Measurements from ENCODE around the gene RCN1. TPM values are rescaled to one million over a fixed set of nuclear protein-coding genes. Genes with fewer than 3 reads are reported as not detected.

Gene RCN1
- total RNA-seq, 1 experiment from 2014 or later = 99.8 TPM

GRCh38 chr11:32137263-32137662 is 46.4 kb downstream of the RCN1 start:
- CTCF ChIA-PET = no interaction called here
- TF ChIP-seq CEBPB (IDR thresholded peaks at IDR 0.05; ENCODE audit: low read depth) (peak; percentile 78), SP1 (IDR thresholded peaks at IDR 0.05; ENCODE audit: low read depth) (0 out of 2 replicates have a peak, but pooled peaks have one; percentile 35), ELF1 (IDR thresholded peaks at IDR 0.05; ENCODE audit: borderline replicate concordance, low read depth) (no peak), SIN3A (IDR thresholded peaks at IDR 0.05; ENCODE audit: low read depth) (no peak), FOSL1 (IDR thresholded peaks at IDR 0.05; ENCODE audit: low read depth) (peak; percentile 66), JUND (IDR thresholded peaks at IDR 0.05) (peak; percentile 63; the same call in 1 of the 2 replicates), ATF3 (IDR thresholded peaks at IDR 0.05) (0 out of 2 replicates have a peak, but pooled peaks have one; percentile 66)
- TF ChIP-seq, protein P1, sequence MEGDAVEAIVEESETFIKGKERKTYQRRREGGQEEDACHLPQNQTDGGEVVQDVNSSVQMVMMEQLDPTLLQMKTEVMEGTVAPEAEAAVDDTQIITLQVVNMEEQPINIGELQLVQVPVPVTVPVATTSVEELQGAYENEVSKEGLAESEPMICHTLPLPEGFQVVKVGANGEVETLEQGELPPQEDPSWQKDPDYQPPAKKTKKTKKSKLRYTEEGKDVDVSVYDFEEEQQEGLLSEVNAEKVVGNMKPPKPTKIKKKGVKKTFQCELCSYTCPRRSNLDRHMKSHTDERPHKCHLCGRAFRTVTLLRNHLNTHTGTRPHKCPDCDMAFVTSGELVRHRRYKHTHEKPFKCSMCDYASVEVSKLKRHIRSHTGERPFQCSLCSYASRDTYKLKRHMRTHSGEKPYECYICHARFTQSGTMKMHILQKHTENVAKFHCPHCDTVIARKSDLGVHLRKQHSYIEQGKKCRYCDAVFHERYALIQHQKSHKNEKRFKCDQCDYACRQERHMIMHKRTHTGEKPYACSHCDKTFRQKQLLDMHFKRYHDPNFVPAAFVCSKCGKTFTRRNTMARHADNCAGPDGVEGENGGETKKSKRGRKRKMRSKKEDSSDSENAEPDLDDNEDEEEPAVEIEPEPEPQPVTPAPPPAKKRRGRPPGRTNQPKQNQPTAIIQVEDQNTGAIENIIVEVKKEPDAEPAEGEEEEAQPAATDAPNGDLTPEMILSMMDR (IDR thresholded peaks at IDR 0.05 in 2 of 3, conservative IDR thresholded peaks at IDR 0.05 in 1 of 3; ENCODE audit: borderline replicate concordance in 1 of 3, insufficient read depth in 1 of 3, low read depth in 2 of 3, low read length in 2 of 3) = no peak
- H4K20me1 ChIP-seq (ENCODE audit: insufficient read depth) = no peaks in the 10 kb centered on the region
- no peak overlapping the region for H3K27ac ChIP-seq (ENCODE audit: low read depth, low read length)
- BruUV-seq (replicated peaks) = no TSS peak
- peaks cover 3 to 14% of the 10 kb centered on the region in 2 experiments; a peak in 3 of 4 replicates for H3K4me1 ChIP-seq (ENCODE audit: control insufficient read depth in 1 of 2, insufficient read depth in 2 of 2, low read length in 2 of 2)
- H3K36me3 ChIP-seq (ENCODE audit: control insufficient read depth in 1 of 2, insufficient read depth in 2 of 2, low read length in 2 of 2) = no peaks in the 10 kb centered on the region
- H2AFZ ChIP-seq (ENCODE audit: low read depth, low read length, poor library complexity, severe bottlenecking) = peak overlapping the region; percentile 17
- H3K4me2 ChIP-seq (ENCODE audit: low read length) = peak overlapping the region; percentile 45
- no peaks in the 10 kb centered on the region for H3K79me2 ChIP-seq (ENCODE audit: insufficient read depth, low read length)
- no peak overlapping the region for H3K9ac ChIP-seq (ENCODE audit: low read length)
- H3K9me2 ChIP-seq (ENCODE audit: insufficient read depth) = no peaks in the 10 kb centered on the region
- RAD21 ChIA-PET (ENCODE audit: low non-redundant PET in 1 of 2, low total read pairs in 2 of 2, uncharacterized antibody in 2 of 2, unreplicated experiment in 2 of 2) = no interaction called here
- H3K9me3 ChIP-seq (ENCODE audit: control insufficient read depth in 1 of 2, insufficient read depth in 1 of 2, low read depth in 1 of 2, low read length in 2 of 2) = no peaks in the 10 kb centered on the region
- ATAC-seq (peak; percentile 46; the same call in 1 of the 2 replicates), DNase-seq (ENCODE audit: low read depth, low spot score) (peak; percentile 34)
- H3K27me3 ChIP-seq (ENCODE audit: insufficient read depth, low read length) = no peaks in the 10 kb centered on the region
- POLR2A ChIA-PET = no interaction called here
- intact Hi-C loops (cut with micrococcal nuclease) = no loop called here
- no peak overlapping the region for H3K4me3 ChIP-seq (replicated peaks in 1 of 2; ENCODE audit: low read depth in 1 of 2, low read length in 2 of 2)

DNA sequence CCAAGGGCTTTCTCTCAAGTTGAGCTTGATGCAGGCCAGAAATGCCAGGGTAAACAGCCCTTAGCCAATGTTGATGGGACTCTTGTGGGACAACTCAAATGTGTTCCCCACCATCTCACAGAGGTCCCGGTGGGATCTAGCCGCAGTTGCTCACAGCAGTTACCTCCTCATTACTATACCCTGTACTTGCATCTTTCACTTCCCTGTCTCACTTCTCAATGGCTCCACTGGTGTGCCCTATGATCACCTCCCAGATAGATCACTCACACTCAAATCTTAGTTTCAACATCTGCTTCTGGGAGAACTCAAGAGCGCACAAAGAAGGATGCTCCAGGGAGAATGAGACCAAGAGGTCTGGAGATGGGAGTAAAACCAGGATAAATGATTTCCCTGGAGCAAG is 47.0 kb downstream of the RCN1 start:
- BruUV-seq (replicated peaks) = no TSS peak
- no peak overlapping the region for H3K27ac ChIP-seq (ENCODE audit: low read depth, low read length)
- H3K27me3 ChIP-seq (ENCODE audit: insufficient read depth, low read length) = no peaks in the 10 kb centered on the region
- H4K20me1 ChIP-seq (ENCODE audit: insufficient read depth) = no peaks in the 10 kb centered on the region
- DNase-seq (ENCODE audit: low read depth, low spot score) (no peak), ATAC-seq (no peak)
- H3K4me2 ChIP-seq (ENCODE audit: low read length) = no peak overlapping the region
- no peak overlapping the region for H3K4me3 ChIP-seq (replicated peaks in 1 of 2; ENCODE audit: low read depth in 1 of 2, low read length in 2 of 2)
- no peaks in the 10 kb centered on the region for H3K79me2 ChIP-seq (ENCODE audit: insufficient read depth, low read length)
- no peak for TF ChIP-seq ATF3 (IDR thresholded peaks at IDR 0.05)
- no peak for TF ChIP-seq ZBTB33 (IDR thresholded peaks at IDR 0.05; ENCODE audit: extremely low read depth, insufficient replicate concordance, low read length)
- TF ChIP-seq EGR1 (IDR thresholded peaks at IDR 0.05; ENCODE audit: low read depth) = no peak
- TF ChIP-seq, protein P2, sequence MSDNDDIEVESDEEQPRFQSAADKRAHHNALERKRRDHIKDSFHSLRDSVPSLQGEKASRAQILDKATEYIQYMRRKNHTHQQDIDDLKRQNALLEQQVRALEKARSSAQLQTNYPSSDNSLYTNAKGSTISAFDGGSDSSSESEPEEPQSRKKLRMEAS (IDR thresholded peaks at IDR 0.05) = no peak
- no peak for TF ChIP-seq YY1 (IDR thresholded peaks at IDR 0.05; ENCODE audit: extremely low read depth, insufficient replicate concordance, low read depth, low read length)
- no peak for TF ChIP-seq CBX3 (IDR thresholded peaks at IDR 0.05; ENCODE audit: low read depth)
- TF ChIP-seq FOSL1 (IDR thresholded peaks at IDR 0.05; ENCODE audit: low read depth) = no peak
- TF ChIP-seq TCF7L2 (IDR thresholded peaks at IDR 0.05; ENCODE audit: borderline replicate concordance, extremely low read depth, insufficient read depth, insufficient read length) = no peak
- intact Hi-C loops (cut with micrococcal nuclease) = no loop called here
- RAD21 ChIA-PET (ENCODE audit: low non-redundant PET in 1 of 2, low total read pairs in 2 of 2, uncharacterized antibody in 2 of 2, unreplicated experiment in 2 of 2) = no interaction called here
- H3K4me1 ChIP-seq (ENCODE audit: control insufficient read depth in 1 of 2, insufficient read depth in 2 of 2, low read length in 2 of 2) = peaks cover 3 to 14% of the 10 kb centered on the region in 2 experiments; a peak in 3 of 4 replicates
- H3K36me3 ChIP-seq (ENCODE audit: control insufficient read depth in 1 of 2, insufficient read depth in 2 of 2, low read length in 2 of 2) = no peaks in the 10 kb centered on the region
- CTCF ChIA-PET = no interaction called here
- no peak overlapping the region for H3K9ac ChIP-seq (ENCODE audit: low read length)
- H2AFZ ChIP-seq (ENCODE audit: low read depth, low read length, poor library complexity, severe bottlenecking) = no peak overlapping the region
- no peaks in the 10 kb centered on the region for H3K9me2 ChIP-seq (ENCODE audit: insufficient read depth)
- H3K9me3 ChIP-seq (ENCODE audit: control insufficient read depth in 1 of 2, insufficient read depth in 1 of 2, low read depth in 1 of 2, low read length in 2 of 2) = no peaks in the 10 kb centered on the region
- POLR2A ChIA-PET = no interaction called here
